HG03354 (cell line): ENCODE data around the gene MAP7D1.
"Not testable (repeated sequence)": the region's sequence is repeated elsewhere in the genome, so short reads cannot be mapped to it uniquely, and the experiment has no call there.

Experiments used
- ATAC-seq: cut with Tn5 transposase; IDR thresholded peaks from one replicate; pipeline ENCODE4 v1.9.1; 2021; ENCODE audit warnings: mild to moderate bottlenecking; ENCODE audit not compliant: unreplicated experiment, poor library complexity, severe bottlenecking

The MAP7D1 gene

GRCh38 chr1:36187800-36188593 is 32.0 kb downstream of the MAP7D1 start:
- peak; percentile 82 for ATAC-seq

GRCh38 chr1:36196805-36197204 is 40.8 kb downstream of the MAP7D1 start:
- ATAC-seq = not testable (repeated sequence)

GRCh38 chr1:36198641-36199040 is 42.7 kb downstream of the MAP7D1 start:
- ATAC-seq = no peak

GRCh38 chr1:36199934-36200741 is 44.2 kb downstream of the MAP7D1 start:
- ATAC-seq = no peak

- no peak for ATAC-seq
Measured at GRCh38 chr1:36203027-36203553, 47.1 kb downstream of the MAP7D1 start.

- ATAC-seq = no peak
Measured at GRCh38 chr1:36203554-36204346, 47.8 kb downstream of the MAP7D1 start.

- no peak for ATAC-seq
Measured at GRCh38 chr1:36204347-36204909, 48.5 kb downstream of the MAP7D1 start.

- no peak for ATAC-seq
Measured at GRCh38 chr1:36206323-36206858, 50.4 kb downstream of the MAP7D1 start.

GRCh38 chr1:36207339-36207738 is 51.4 kb downstream of the MAP7D1 start:
- no peak for ATAC-seq

- no peak for ATAC-seq
Measured at GRCh38 chr1:36208978-36209703, 53.2 kb downstream of the MAP7D1 start.

GRCh38 chr1:36211307-36211706 is 55.3 kb downstream of the MAP7D1 start:
- no peak for ATAC-seq

GRCh38 chr1:36211841-36212240 is 55.9 kb downstream of the MAP7D1 start:
- ATAC-seq = no peak

GRCh38 chr1:36212782-36213181 is 56.8 kb downstream of the MAP7D1 start:
- no peak for ATAC-seq

- ATAC-seq = no peak
Measured at GRCh38 chr1:36217670-36218069, 61.7 kb downstream of the MAP7D1 start.

- not testable (repeated sequence) for ATAC-seq
Measured at GRCh38 chr1:36221901-36222300, 65.9 kb downstream of the MAP7D1 start.

GRCh38 chr1:36222481-36223380 is 66.8 kb downstream of the MAP7D1 start:
- ATAC-seq = no peak

- ATAC-seq = peak; percentile 27
Measured at GRCh38 chr1:36223381-36223995, 67.5 kb downstream of the MAP7D1 start.
